Heart left ventricle (tissue), 13 donors: ENCODE measurements around the gene FYB2.

Source experiments
- POLR2A ChIP-seq, 2 donors: fragments of 450-650 bp; IDR thresholded peaks; one replicate each; pipeline ENCODE4 v1.6.1; 2017; ENCODE audit warnings: antibody characterized with exemption in 2 of 2, mild to moderate bottlenecking in 2 of 2, moderate library complexity in 2 of 2
- TF ChIP-seq, protein P1 (sequence below), 12 donors: fragments of 200-600 bp; sonication (generic) in 4 of 12; IDR thresholded peaks; one replicate each; pipeline versions ENCODE4 v1.5.0 to v1.8.0; 2018 to 2022; ENCODE audit warnings: antibody characterized with exemption in 12 of 12, mild to moderate bottlenecking in 5 of 12
- donor health status: ischemic (EF 13 %, LVEDD 7.1; RV severe dilation, severe dysfunction).
- donor health status: DM: no; HTN: yes; CAD: no.
- donor health status: DM: no; HTN: no; CAD: no.
- donor health status: ischemic (EF 25% LVEDD 6.9; RV normal size, moderate dysfunction).
- donor health status: ischemic (EF 25% LVEDD 5.7; RV mildly dilated, moderate dysfunction).
- donor health status: ischemic (EF 35%, LVEDD 5.7; RV mildly dilated, moderate dysfunction).
- donor health status: nonischemic (EF 11% LVEDD 7.7; RV severe dilation, severe dysfunction).
- donor health status: DM: yes; HTN: yes; CAD: no.
- donor health status: PGD.
- donor health status: ischemic (EF 29% LVEDD 5.4; RV normal size, mild dysfunction).
- donor health status: nonischemic (EF 23%, LVEDD 6.1; RV moderate dilation, normal function).

DNA sequence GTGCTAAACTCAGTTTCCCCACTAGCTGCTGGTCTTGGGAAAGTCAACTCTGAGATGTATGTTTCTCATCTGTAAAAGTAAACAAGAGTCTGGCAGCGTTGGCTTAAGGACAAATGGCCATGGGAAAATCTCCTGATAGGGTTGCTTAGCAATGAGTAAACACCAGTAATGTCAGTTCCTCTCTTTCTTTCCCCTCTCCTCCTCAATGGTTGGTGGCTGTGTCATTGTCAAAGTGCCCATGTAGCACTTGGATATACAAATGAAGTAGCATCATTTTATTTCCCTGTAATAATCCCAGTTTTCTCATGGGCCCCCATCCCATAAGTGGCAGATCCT, 2.2 kb upstream of the FYB2 start:
- TF ChIP-seq, protein P1, sequence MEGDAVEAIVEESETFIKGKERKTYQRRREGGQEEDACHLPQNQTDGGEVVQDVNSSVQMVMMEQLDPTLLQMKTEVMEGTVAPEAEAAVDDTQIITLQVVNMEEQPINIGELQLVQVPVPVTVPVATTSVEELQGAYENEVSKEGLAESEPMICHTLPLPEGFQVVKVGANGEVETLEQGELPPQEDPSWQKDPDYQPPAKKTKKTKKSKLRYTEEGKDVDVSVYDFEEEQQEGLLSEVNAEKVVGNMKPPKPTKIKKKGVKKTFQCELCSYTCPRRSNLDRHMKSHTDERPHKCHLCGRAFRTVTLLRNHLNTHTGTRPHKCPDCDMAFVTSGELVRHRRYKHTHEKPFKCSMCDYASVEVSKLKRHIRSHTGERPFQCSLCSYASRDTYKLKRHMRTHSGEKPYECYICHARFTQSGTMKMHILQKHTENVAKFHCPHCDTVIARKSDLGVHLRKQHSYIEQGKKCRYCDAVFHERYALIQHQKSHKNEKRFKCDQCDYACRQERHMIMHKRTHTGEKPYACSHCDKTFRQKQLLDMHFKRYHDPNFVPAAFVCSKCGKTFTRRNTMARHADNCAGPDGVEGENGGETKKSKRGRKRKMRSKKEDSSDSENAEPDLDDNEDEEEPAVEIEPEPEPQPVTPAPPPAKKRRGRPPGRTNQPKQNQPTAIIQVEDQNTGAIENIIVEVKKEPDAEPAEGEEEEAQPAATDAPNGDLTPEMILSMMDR (IDR thresholded peaks at IDR 0.05), result no peak
- TF ChIP-seq POLR2A (IDR thresholded peaks at IDR 0.05), result no peak
